Ectodermal cell (in vitro differentiated cells): ENCODE results near the gene ZNF212.

Experiments
- H3K27ac ChIP-seq: 2 replicates; pipeline ENCODE4 v1.7.0; 2013; ENCODE audit warnings: mild to moderate bottlenecking, low read depth, low read length; ENCODE audit not compliant: insufficient read depth, poor library complexity, severe bottlenecking
- H3K27me3 ChIP-seq: 2 replicates; pipeline ENCODE4 v1.7.0; 2013; ENCODE audit warnings: mild to moderate bottlenecking, low read length; ENCODE audit not compliant: insufficient read depth, control insufficient read depth, poor library complexity, severe bottlenecking
- H3K36me3 ChIP-seq: one replicate; pipeline ENCODE4 v1.7.0; 2013; ENCODE audit warnings: low read length; ENCODE audit not compliant: control insufficient read depth, insufficient read depth
- H3K4me1 ChIP-seq: one replicate; pipeline ENCODE4 v1.7.0; 2013; ENCODE audit warnings: low read length; ENCODE audit not compliant: control insufficient read depth, insufficient read depth
- H3K4me3 ChIP-seq: 2 replicates; pipeline ENCODE4 v1.7.0; 2013; ENCODE audit warnings: low read depth, low read length, control low read depth; ENCODE audit not compliant: insufficient read depth
- H3K9me3 ChIP-seq: 2 replicates; pipeline ENCODE4 v1.7.0; 2013; ENCODE audit warnings: mild to moderate bottlenecking, low read length, moderate library complexity; ENCODE audit not compliant: control insufficient read depth
- WGBS, 2 experiments: methylation state at CpG; one replicate each; pipeline ENCODE4 v1.1.7; 2013; ENCODE audit warnings: missing lambda C conversion rate in 2 of 2; 5-methylcytosine and 5-hydroxymethylcytosine counted together

ZNF212 gene

DNA sequence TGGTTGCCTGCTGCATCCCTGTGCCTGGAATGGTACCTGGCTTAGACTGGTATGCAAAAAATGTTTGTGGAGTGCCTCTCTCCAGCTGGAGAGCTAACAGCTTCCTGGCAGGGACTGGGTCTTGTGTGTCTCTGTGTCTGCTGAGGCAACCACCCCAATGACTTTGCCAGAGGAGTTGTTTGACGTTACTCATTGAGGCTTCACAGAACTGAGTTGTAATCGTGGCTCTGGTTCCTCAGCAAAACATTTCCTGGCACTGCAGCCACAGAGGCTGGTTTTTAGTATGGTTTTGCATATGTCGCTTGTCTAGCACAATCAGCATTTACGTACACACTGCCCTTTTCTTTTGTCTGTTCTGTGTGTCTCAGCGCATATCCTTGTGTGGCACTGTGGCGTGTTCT, 36.6 kb upstream of the ZNF212 start:
- Histone ChIP-seq H3K9me3 (no peaks in the 10 kb centered on the region), H3K27me3 (no peaks in the 10 kb centered on the region), H3K27ac (no peak overlapping the region), H3K36me3 (peaks cover 44% of the 10 kb centered on the region), H3K4me3 (no peak overlapping the region), H3K4me1 (no peaks in the 10 kb centered on the region)
- WGBS, 2 experiments, result 97% methylated on average over 6 of the region's 6 CpGs

DNA sequence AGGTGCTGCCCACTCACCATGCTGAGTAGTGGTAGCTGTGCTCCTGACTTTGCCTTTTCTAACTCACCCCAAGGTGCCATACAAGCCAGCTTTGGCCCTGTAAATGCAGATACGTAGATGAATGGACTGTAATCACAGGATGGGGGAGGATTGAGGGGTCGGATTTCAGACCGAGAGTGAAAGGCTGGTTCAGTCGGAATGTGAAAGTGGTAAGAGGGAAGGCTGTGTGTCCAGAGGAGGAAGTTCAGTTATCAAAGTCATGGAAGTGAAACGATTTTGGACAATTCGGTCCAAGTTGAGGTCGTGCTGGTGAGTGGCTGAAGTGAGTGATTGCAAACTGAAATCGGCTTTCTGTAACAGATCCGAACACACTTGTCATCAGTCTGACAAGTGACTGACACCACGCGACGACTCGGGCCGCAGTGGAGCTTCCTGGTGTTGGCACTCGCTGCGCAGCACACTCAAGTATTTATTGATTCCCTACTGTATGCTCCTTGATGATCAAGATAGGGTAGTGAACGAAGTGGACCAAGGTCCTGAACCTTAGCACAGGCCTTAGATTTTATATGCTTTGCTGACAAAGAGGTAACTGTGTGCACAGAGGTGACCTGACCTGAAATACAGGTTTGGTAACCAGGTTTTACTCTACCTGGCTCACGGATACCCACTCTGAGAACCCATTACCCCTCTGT, 33.6 kb upstream of the ZNF212 start:
- no peaks in the 10 kb centered on the region for H3K27me3 ChIP-seq
- no peaks in the 10 kb centered on the region for H3K4me1 ChIP-seq
- H3K27ac ChIP-seq, result no peak overlapping the region
- H3K36me3 ChIP-seq, result peaks cover 36% of the 10 kb centered on the region
- 90 to 94% methylated on average over 18 of the region's 18 CpGs for WGBS, 2 experiments
- H3K9me3 ChIP-seq, result no peaks in the 10 kb centered on the region
- H3K4me3 ChIP-seq, result no peak overlapping the region

DNA sequence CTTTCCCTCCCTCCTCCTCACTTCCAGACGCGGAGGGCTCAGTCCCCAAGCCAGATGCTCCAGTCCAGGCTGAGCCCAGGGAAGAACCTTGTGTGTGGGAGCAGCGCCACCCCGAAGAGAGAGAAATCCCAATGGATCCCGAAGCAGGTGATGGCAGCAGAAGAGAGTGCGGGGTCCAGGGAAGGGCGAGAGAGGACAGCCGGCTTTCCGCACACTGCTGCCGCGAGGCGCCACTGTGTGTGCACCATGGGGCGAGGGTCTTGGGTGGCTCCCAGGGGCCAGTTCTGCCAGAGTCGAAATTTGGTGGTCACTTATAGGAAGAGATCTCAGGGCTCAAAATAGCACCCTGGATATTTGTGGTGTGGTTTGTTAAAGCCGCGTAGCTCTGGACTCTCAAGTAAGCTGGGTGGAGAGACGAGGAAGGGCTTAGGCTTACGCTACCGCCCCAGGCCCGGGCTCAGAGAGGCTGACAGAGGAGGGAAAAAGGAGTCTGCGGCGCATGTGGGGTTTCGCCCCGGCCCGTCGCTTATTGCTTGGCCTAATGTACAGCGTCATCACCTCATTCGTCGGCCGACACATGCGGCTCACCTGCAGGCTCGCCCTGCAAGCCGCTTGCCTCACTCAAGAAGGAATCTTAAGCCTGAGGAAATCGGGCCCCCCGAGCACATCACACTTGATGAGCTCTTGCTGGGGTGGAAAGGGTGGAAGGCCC, 32.0 kb upstream of the ZNF212 start:
- Histone ChIP-seq H3K4me1 (no peaks in the 10 kb centered on the region), H3K27ac (no peak overlapping the region), H3K36me3 (peaks cover 42% of the 10 kb centered on the region), H3K27me3 (no peaks in the 10 kb centered on the region), H3K9me3 (no peaks in the 10 kb centered on the region), H3K4me3 (no peak overlapping the region)
- 90% methylated on average over 35 of the region's 35 CpGs for WGBS, 2 experiments

DNA sequence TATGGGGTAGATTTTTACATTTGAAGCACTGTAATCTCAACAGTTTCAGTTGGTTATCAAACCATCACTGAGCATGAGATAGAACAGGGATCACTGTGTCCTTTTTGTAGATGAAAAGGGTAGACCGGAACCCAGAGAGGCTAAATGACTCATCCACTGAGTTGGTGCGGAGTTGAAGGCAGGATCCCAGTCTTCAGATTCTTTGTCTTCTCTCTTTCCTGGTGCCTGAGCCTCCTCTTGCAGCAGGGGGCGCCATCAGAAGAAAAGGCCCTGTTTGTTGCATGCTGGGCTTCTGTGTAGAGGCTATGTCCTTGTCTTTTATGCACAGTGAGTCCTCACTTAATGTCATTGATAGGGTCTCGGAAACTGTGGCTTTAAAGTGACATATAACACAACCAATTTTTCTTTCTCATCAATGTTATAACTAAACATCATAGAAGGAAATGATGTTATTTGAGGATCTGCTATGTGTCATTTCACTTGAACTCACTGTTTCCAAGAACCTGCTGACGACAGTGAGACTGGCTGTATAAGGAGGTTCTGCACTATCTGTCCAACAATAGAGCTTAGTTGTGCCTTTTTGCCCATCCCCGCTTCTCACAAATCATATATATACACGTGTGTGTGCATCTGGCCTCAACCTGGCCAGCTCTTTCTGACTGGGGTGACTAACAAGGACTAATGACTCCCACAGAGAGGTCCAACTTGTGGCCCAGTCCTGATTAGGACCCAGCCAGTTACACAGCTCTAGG, 29.8 kb upstream of the ZNF212 start:
- 61 to 65% methylated on average over 6 to 7 of the region's 7 CpGs for WGBS, 2 experiments
- no peak overlapping the region for H3K4me3 ChIP-seq
- H3K27me3 ChIP-seq, result no peaks in the 10 kb centered on the region
- H3K27ac ChIP-seq, result peak overlapping the region; percentile 8
- H3K36me3 ChIP-seq, result peaks cover 48% of the 10 kb centered on the region
- no peaks in the 10 kb centered on the region for H3K9me3 ChIP-seq
- no peaks in the 10 kb centered on the region for H3K4me1 ChIP-seq

DNA sequence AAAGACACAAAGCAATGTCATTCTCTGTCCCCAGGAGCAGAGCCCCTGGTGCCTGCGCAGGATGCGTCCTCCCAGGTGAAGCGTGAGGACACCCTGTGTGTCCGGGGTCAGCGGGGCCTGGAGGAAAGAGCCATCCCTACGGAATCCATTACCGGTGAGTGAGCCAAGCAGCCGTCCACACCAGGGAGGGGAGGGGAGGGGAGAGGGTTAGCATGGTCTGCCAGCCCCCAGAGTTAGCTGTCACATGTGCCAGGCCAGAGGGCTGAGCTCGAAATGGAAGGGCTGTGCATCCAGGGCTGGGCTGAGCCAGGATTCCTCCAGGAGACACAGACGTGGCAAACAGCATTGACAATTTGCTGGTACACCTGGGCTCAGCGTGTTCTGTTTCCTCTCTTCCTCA, 28.9 kb upstream of the ZNF212 start:
- Histone ChIP-seq H3K27ac (no peak overlapping the region), H3K4me3 (no peak overlapping the region), H3K9me3 (no peaks in the 10 kb centered on the region), H3K36me3 (peaks cover 47% of the 10 kb centered on the region), H3K4me1 (no peaks in the 10 kb centered on the region), H3K27me3 (no peaks in the 10 kb centered on the region)
- 95 to 96% methylated on average over 11 of the region's 11 CpGs for WGBS, 2 experiments

DNA sequence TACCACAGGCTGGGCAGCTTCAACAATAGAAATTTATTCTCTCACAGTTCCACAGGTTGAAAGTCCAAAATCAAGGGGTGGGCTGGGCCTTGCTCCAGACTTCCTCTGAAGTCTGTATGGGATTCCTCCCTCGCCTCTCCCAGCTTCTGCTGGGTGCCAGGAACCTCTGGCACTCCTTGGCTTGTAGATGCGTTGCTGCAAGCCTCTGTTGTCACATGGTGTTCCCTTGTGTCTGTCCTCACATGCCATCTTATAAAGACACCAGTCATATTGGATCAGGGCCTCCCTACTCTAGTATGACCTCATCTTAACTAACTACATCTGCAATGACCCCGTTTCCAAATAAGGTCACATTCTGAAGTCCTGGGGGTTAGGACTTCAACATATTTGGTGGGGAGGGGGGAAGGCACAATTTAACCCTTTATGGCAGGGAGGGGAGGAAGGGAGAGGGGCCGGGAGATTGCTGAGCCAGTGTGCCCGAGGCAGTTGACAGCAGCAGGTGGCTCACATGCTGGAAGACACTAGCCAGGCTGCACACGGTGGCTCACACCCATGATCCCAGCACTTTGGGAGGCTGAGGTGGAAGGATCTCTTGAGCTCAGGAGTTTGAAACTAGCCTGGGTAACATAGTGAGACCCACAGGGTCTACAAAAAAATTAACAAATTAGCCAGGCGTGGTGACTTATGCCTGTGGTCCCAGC, 25.3 kb upstream of the ZNF212 start:
- H3K27ac ChIP-seq, result no peak overlapping the region
- 88% methylated on average over 7 of the region's 7 CpGs for WGBS, 2 experiments
- H3K4me3 ChIP-seq, result no peak overlapping the region
- no peaks in the 10 kb centered on the region for H3K9me3 ChIP-seq
- H3K4me1 ChIP-seq, result no peaks in the 10 kb centered on the region
- H3K36me3 ChIP-seq, result peaks cover 48% of the 10 kb centered on the region
- no peaks in the 10 kb centered on the region for H3K27me3 ChIP-seq

DNA sequence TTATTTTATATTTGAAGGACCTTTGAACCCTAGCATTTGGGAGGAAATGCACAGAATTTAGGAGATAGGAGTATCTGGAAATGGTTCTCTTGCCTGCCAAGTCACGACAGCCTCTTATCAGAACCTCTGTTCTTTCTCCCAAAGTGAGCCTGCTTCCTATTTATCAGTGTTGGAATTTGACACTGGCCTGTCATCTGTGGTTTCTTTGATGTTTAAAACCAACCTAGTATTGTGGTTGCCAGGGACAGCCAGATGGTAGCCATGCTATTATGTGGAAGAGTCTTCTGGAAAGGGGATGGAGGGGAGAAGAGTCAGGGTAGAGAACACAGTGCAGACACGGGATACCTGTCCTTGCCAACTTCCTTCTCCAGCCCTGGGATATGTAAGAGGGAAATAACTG, 23.0 kb upstream of the ZNF212 start:
- H3K4me3 ChIP-seq, result no peak overlapping the region
- H3K27me3 ChIP-seq, result no peaks in the 10 kb centered on the region
- H3K4me1 ChIP-seq, result no peaks in the 10 kb centered on the region
- H3K36me3 ChIP-seq, result peaks cover 37% of the 10 kb centered on the region
- H3K27ac ChIP-seq, result no peak overlapping the region
- 90 to 94% methylated on average over 2 of the region's 2 CpGs for WGBS, 2 experiments
- no peaks in the 10 kb centered on the region for H3K9me3 ChIP-seq

DNA sequence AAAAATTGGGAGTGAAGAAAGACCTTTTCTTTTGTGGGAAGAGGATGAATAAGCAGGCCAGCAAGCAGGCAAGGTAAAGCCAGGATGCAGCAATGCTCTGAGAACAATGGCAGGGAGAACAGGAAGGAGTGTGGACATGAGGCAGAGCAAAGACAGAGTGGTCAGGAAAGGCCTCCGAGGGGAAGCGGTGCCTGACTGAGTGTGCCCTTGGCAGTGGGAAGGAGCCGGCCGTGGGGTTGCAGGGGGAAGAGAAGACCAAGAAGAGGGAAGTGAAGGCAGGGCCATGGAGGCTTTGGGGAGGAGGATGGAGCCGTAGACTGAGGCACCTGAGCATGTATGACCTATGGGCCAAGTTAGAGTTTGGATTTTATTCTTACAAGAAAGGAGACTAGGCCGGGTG, 21.9 kb upstream of the ZNF212 start:
- Histone ChIP-seq H3K4me3 (no peak overlapping the region), H3K9me3 (no peaks in the 10 kb centered on the region), H3K4me1 (no peaks in the 10 kb centered on the region), H3K27me3 (no peaks in the 10 kb centered on the region), H3K27ac (no peak overlapping the region), H3K36me3 (peaks cover 27% of the 10 kb centered on the region)
- 93 to 96% methylated on average over 6 of the region's 6 CpGs for WGBS, 2 experiments

DNA sequence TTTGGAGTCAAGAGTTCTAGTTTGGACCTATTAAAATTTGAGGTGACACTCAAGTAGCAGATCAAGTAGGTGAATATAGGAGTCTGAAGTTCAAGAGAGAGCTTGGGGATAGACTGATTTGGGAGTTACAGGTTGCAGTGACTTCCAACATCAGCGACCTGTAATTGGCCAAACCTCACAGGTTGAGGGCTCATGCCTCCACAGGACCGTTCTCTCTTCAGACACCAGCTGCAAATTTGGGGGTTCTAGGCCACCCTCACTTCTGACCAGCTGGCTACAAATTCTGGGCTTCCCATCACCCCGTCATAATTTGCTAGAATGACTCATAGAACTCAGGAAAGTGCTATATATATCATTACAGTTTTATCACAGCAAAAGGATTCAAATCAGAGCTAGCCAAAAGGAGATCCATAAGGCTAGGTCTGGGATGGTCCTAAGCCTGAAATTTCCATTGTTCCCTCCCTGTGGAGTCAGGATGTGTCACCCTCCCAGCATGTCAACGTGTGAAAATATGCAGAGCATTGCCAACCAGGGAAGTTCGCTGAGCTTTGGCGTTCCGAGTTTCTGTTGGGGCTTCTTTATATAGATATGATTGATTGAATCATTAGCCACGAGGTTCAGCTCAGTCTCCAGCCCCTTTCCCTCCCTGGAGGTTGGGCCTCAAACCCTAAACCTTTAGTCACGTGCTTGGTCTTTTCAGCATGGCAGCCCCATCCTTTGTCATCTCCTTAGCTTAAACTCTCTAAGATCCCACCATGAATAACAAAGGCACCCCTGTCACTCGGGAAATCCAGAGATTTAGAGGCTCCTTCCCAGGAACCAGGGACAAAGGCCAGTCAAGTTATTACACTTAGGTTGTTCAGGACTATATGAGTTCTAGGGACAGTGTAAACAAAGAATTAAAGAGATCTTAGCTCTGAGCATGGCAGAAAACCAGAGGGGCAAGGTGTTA, 20.7 kb upstream of the ZNF212 start:
- 79 to 80% methylated on average over 10 of the region's 10 CpGs for WGBS, 2 experiments
- H3K36me3 ChIP-seq, result peaks cover 17% of the 10 kb centered on the region

More for the DNA sequence above, 20.7 kb upstream of the ZNF212 start:
- H3K4me1 ChIP-seq, result no peaks in the 10 kb centered on the region
- no peak overlapping the region for H3K27ac ChIP-seq
- no peaks in the 10 kb centered on the region for H3K9me3 ChIP-seq
- no peak overlapping the region for H3K4me3 ChIP-seq
- H3K27me3 ChIP-seq, result no peaks in the 10 kb centered on the region
